K562 (cell line): ENCODE measurements around the gene CPT1C. TPM values are rescaled to one million over a fixed set of nuclear protein-coding genes. Genes with fewer than 3 reads are reported as not detected.

Experiments
- ATAC-seq: fragments of 200-7000 bp; cut with Tn5 transposase; 3 replicates; pipeline ENCODE4 v1.9.1; 2020; ENCODE audit warnings: moderate library complexity
- BruUV-seq: library from RNA; stranded (reverse); fragments of 400-500 nt; replicated peaks from 2 replicates; lab custom pipeline; 2021; lab: Mats Ljungman, UMichigan
- CTCF ChIA-PET: fragments of 300-600 bp; formaldehyde crosslinking; extraction: SDS; loops from one replicate; lab custom pipeline; 2021; ENCODE audit warnings: low intra/inter-chr PET ratio; lab: Yijun Ruan, JAX
- POLR2A ChIA-PET: fragments of 300-600, 350-650 bp; sonication (Branson Sonifier 250); formaldehyde crosslinking; extraction: SDS; loops from one replicate; lab custom pipeline; 2021; ENCODE audit warnings: antibody characterized with exemption, inconsistent platforms; lab: Yijun Ruan, JAX
- DNase-seq, 4 experiments: peaks; one replicate each; pipeline versions ENCODE4 v3.0.0 to v3.0.0-alpha.2; 2011 to 2018; ENCODE audit warnings: low spot score in 3 of 4, mixed read lengths in 3 of 4; ENCODE audit errors: extremely low read depth in 1 of 4
- FAIRE-seq: peaks from 2 replicates; lab custom pipeline; 2011; peaks lifted over from hg19 to GRCh38; lab: Jason Lieb, UNC
- H2AFZ ChIP-seq: 2 replicates; pipeline ENCODE4 v1.6.0; 2011; ENCODE audit warnings: low read depth, low read length, control low read depth, inconsistent platforms
- H3K27ac ChIP-seq: fragments of 200-600 bp; 3 replicates; pipeline ENCODE4 v1.8.0; 2011; ENCODE audit warnings: low read depth, mild to moderate bottlenecking, control low read depth, inconsistent platforms, low read length, moderate library complexity, mixed read lengths; ENCODE audit errors: extremely low read depth
- H3K27me3 ChIP-seq, 2 experiments: fragments of 300-600 bp in 1 of 2; 2 replicates in 1 of 2; 3 replicates in 1 of 2; pipeline versions ENCODE4 v1.6.0 to v1.8.0; 2011; ENCODE audit warnings: inconsistent platforms in 2 of 2, low read length in 2 of 2, mild to moderate bottlenecking in 1 of 2, mixed read lengths in 1 of 2, moderate library complexity in 1 of 2; ENCODE audit not compliant: control insufficient read depth in 2 of 2, insufficient read depth in 2 of 2
- H3K36me3 ChIP-seq: fragments of 300-600 bp; 3 replicates; pipeline ENCODE4 v1.8.0; 2011; ENCODE audit warnings: mild to moderate bottlenecking, low read length, inconsistent platforms; ENCODE audit not compliant: control insufficient read depth, insufficient read depth
- H3K4me1 ChIP-seq, 2 experiments: fragments of 200-600 bp in 1 of 2; replicated peaks in 1 of 2; 2 replicates in 1 of 2; 3 replicates in 1 of 2; pipeline versions ENCODE4 v1.5.1 to v1.8.0; 2011; ENCODE audit warnings: inconsistent platforms in 2 of 2, low read length in 2 of 2, mild to moderate bottlenecking in 1 of 2, mixed read lengths in 1 of 2, moderate library complexity in 1 of 2; ENCODE audit not compliant: control insufficient read depth in 2 of 2, insufficient read depth in 2 of 2
- H3K4me2 ChIP-seq: 2 replicates; pipeline ENCODE4 v1.6.1; 2011; ENCODE audit warnings: low read length, control low read depth, inconsistent platforms, mixed read lengths; ENCODE audit not compliant: insufficient read depth
- H3K4me3 ChIP-seq: fragments of 200-600 bp; sonication (generic), shearing (Covaris generic); 2 replicates; pipeline ENCODE4 v1.5.1; 2016; ENCODE audit warnings: control low read depth, inconsistent platforms
- H3K79me2 ChIP-seq: fragments of 200-600 bp; 3 replicates; pipeline ENCODE4 v1.8.0; 2011; ENCODE audit warnings: low read length, inconsistent platforms; ENCODE audit not compliant: control insufficient read depth, insufficient read depth
- H3K9ac ChIP-seq, 2 experiments: 2 replicates each; pipeline versions ENCODE4 v1.6.0 to v1.6.1; 2011; ENCODE audit warnings: low read depth in 2 of 2, low read length in 2 of 2, control low read depth in 1 of 2, inconsistent platforms in 1 of 2, mild to moderate bottlenecking in 1 of 2, mixed read lengths in 1 of 2; ENCODE audit not compliant: insufficient read depth in 1 of 2
- H3K9me1 ChIP-seq: one replicate; pipeline ENCODE4 v1.6.0; 2011; ENCODE audit warnings: inconsistent platforms, mild to moderate bottlenecking, low read length, moderate library complexity; ENCODE audit not compliant: control insufficient read depth, insufficient read depth
- H3K9me3 ChIP-seq: replicated peaks from 2 replicates; pipeline ENCODE4 v1.5.1; 2011; ENCODE audit warnings: low read depth, low read length, inconsistent platforms; ENCODE audit not compliant: control insufficient read depth, insufficient read depth
- H4K20me1 ChIP-seq: replicated peaks from 2 replicates; pipeline ENCODE4 v1.6.1; 2011; ENCODE audit warnings: low read length, inconsistent platforms, mixed read lengths; ENCODE audit not compliant: control insufficient read depth, insufficient read depth
- RBFOX2 ChIP-seq: fragments of 200-400 bp; formaldehyde crosslinking; IDR thresholded peaks from 2 replicates; pipeline ENCODE4 v1.6.1; 2017; ENCODE audit warnings: low read depth, mild to moderate bottlenecking, low read length, moderate library complexity
- ZNF212 ChIP-seq: fragments of 450-650 bp; formaldehyde crosslinking; IDR thresholded peaks from 2 replicates; pipeline ENCODE4 v1.4.0; 2020; ENCODE audit warnings: mild to moderate bottlenecking
- WGBS: fragments of 100-300 bp; shearing (Covaris generic); methylation state at CpG from one replicate; pipeline ENCODE4 v1.1.6; 2016; ENCODE audit warnings: low coverage, mixed read lengths; ENCODE audit not compliant: insufficient coverage; ENCODE audit errors: missing lambda C conversion rate; 5-methylcytosine and 5-hydroxymethylcytosine counted together
- in situ Hi-C: fragments of 300-500 bp; cut with MboI; formaldehyde crosslinking; loops from 4 replicates; pipeline ENCODE4 v1.15.0; 2018; ENCODE audit warnings: inconsistent platforms, mixed read lengths
- intact Hi-C: fragments of 100-400 bp; cut with micrococcal nuclease; formaldehyde crosslinking; loops from 2 replicates; pipeline ENCODE4 v1.14.2; 2022
- polyA plus RNA-seq, 8 experiments: library from polyadenylated mRNA; depleted of rRNA in 4 of 8; stranded (reverse) in 5 of 8; unstranded in 3 of 8; fragments of >200 nt; fragmentation: Nextera tagmentation in 2 of 8; fragmentation: Illumina TruSeq in 1 of 8; extraction: Ambion mirVana in 2 of 8; extraction: Trizol in 1 of 8; gene quantifications; 2 replicates each; pipeline versions ENCODE4 v1.2.1 to v1.2.3, GENCODE V29; 2011 to 2014; ENCODE audit warnings: inconsistent platforms in 1 of 8, missing spikeins in 1 of 8
- total RNA-seq, 7 experiments: library from RNA; depleted of rRNA in 6 of 7; stranded (reverse); fragments of >200 nt in 6 of 7; fragmentation: Illumina TruSeq in 2 of 7; extraction: Trizol in 2 of 7; gene quantifications; 2 replicates each; pipeline versions ENCODE4 v1.2.1 to v1.2.3, GENCODE V29; 2011 to 2021; ENCODE audit warnings: low replicate concordance in 1 of 7
- TF ChIP-seq, protein P1 (sequence below): fragments of 200-800 bp; sonication (Bioruptor generic); IDR thresholded peaks from 2 replicates; pipeline ENCODE4 v1.6.1; 2016; ENCODE audit warnings: missing genetic modification characterization, missing compliant biosample characterization

CPT1C gene
- total and polyA plus RNA-seq, 9 of the 15 experiments (the other 6 are each of a cell fraction or from before 2014, with no cell fraction given), result 1.9 to 12.3 (median 3.0) TPM

DNA sequence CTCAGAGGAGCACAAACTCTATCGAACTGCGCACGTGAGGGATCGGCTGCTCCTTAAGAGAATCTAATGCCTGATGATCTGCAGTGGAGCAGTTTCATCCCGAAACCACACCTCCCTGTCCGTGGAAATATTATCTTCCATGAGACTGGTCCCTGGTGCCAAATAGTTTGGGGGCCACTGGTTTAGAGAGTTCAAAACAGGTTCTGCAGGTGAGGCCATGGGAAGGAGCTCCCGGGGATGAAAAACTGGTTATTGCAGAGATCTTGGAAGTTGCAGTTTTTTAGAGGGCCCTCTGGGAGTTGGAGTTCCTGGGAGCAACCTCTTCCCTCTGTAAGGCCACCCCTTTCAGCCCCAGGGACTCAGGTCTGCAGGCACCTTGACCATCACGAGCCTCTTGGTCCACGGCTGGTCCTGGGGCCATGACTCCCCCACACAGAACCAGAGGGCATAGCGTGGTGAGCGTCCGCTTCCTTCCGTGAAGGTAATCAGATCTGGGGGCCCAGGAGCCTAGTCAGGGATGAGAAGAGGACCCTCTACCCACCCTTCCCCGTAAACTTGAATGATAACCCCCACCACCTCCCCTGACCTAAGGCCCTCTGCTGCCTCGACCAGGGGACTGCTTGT, 30.5 kb upstream of the CPT1C start:
- Histone ChIP-seq H3K9ac (no peak overlapping the region), H4K20me1 (peaks cover 10% of the 10 kb centered on the region; the same call in 1 of the 2 replicates), H3K9me3 (0 out of 2 replicates have a peak, but pooled peaks cover 2% of the 10 kb centered on the region), H3K4me3 (no peak overlapping the region), H2AFZ (no peak overlapping the region), H3K9me1 (peaks cover 2% of the 10 kb centered on the region), H3K4me1 (peaks cover 0 to 35% of the 10 kb centered on the region in 2 experiments; a peak in 2 of 5 replicates), H3K27ac (no peak overlapping the region), H3K4me2 (no peak overlapping the region), H3K79me2 (peaks cover 23% of the 10 kb centered on the region), H3K36me3 (peaks cover 76% of the 10 kb centered on the region; the same call in 2 of the 3 replicates), H3K27me3 (no peaks in the 10 kb centered on the region)
- TF ChIP-seq, protein P1, sequence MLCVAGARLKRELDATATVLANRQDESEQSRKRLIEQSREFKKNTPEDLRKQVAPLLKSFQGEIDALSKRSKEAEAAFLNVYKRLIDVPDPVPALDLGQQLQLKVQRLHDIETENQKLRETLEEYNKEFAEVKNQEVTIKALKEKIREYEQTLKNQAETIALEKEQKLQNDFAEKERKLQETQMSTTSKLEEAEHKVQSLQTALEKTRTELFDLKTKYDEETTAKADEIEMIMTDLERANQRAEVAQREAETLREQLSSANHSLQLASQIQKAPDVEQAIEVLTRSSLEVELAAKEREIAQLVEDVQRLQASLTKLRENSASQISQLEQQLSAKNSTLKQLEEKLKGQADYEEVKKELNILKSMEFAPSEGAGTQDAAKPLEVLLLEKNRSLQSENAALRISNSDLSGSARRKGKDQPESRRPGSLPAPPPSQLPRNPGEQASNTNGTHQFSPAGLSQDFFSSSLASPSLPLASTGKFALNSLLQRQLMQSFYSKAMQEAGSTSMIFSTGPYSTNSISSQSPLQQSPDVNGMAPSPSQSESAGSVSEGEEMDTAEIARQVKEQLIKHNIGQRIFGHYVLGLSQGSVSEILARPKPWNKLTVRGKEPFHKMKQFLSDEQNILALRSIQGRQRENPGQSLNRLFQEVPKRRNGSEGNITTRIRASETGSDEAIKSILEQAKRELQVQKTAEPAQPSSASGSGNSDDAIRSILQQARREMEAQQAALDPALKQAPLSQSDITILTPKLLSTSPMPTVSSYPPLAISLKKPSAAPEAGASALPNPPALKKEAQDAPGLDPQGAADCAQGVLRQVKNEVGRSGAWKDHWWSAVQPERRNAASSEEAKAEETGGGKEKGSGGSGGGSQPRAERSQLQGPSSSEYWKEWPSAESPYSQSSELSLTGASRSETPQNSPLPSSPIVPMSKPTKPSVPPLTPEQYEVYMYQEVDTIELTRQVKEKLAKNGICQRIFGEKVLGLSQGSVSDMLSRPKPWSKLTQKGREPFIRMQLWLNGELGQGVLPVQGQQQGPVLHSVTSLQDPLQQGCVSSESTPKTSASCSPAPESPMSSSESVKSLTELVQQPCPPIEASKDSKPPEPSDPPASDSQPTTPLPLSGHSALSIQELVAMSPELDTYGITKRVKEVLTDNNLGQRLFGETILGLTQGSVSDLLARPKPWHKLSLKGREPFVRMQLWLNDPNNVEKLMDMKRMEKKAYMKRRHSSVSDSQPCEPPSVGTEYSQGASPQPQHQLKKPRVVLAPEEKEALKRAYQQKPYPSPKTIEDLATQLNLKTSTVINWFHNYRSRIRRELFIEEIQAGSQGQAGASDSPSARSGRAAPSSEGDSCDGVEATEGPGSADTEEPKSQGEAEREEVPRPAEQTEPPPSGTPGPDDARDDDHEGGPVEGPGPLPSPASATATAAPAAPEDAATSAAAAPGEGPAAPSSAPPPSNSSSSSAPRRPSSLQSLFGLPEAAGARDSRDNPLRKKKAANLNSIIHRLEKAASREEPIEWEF (CRISPR knock-in tag), result no peak
- TF ChIP-seq RBFOX2 (0 out of 2 replicates have a peak, but pooled peaks have one; percentile 34), ZNF212 (CRISPR knock-in tag) (no peak)
- WGBS, result 85% methylated on average over 9 of the region's 15 CpGs
- no TSS peak for BruUV-seq
- in situ Hi-C loops (no loop called here), intact Hi-C loops (no loop called here)
- DNase-seq (no peak), FAIRE-seq (no peak), ATAC-seq (no peak)
- POLR2A ChIA-PET, result interaction anchor here (0.7 to 1.5 kb wide), 8 partner anchors 10 to 644 kb away, joined by 3 to 4 read pairs (median 4); partner anchors contain the start of genes PRR12 and SCAF1
- CTCF ChIA-PET, result no interaction called here
